HG03520 (cell line): ENCODE results near the gene PRKD1.

Experiments used
- ATAC-seq: cut with Tn5 transposase; IDR thresholded peaks from one replicate; pipeline ENCODE4 v1.9.1; 2021; ENCODE audit warnings: mild to moderate bottlenecking, moderate library complexity; ENCODE audit not compliant: unreplicated experiment

The PRKD1 gene

DNA sequence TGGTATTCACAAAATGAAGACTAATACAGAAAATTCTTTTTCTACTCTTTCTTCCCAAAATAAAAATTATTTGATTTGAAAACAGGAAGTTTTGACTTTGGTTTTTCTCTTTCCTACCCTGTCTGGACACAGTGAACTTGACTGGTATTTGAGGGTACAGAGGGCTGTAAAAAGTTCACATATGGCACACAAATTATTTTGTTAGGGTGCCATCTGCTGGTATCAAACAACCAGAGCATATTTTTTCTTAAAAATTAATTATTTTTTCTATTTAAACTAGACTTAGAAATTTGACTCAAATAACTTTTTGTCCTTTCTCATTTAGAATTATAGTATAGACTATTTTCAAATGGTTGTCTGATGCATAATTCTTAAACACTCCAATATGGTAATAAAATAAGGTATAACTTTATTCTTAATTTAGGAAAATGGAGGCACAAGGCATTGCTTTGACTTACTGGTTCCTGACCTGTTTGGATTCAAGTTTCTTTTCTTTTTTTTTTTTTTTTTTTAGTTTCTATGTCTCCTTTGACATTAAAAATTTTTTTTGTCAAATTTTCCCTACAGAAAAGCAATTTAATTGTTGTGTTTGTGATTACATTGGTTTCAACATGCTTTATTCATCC, 390.6 kb downstream of the PRKD1 start:
- ATAC-seq: no peak

DNA sequence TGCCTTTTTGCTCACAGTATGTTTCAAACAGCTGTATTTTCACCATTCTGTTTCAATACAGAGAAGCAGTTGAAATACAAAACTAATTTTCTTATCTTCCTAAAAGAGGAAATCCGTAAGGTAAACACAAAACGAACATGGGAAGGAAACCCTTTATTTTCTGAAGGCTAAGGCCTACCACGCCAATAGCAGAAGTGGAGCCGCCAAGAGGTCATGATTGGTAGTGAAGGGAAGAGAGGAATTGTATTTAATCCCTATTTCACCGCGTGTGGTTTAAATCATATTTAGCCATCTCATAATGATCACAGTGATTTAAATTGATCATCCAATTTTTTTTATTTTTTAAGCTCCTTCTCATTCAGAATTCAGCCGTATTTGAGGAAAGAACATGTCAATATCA, 398.2 kb downstream of the PRKD1 start:
- no peak for ATAC-seq

DNA sequence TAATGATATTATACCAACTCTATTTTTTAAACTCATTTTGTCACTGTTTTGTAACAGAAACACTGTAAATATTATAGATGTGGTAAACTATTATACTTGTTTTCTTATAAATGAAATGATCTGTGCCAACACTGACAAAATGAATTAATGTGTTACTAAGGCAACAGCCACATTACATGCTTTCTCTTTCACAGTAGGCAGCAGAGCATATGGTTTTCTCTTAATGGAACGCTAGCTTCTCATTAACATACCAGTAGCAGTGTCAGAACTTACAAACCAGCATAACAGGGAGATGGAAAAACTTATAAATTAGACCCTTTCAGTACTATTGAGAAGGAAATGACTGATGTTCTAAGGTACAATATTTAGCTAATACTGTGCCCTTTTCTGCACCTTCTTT, 398.8 kb downstream of the PRKD1 start:
- no peak for ATAC-seq

DNA sequence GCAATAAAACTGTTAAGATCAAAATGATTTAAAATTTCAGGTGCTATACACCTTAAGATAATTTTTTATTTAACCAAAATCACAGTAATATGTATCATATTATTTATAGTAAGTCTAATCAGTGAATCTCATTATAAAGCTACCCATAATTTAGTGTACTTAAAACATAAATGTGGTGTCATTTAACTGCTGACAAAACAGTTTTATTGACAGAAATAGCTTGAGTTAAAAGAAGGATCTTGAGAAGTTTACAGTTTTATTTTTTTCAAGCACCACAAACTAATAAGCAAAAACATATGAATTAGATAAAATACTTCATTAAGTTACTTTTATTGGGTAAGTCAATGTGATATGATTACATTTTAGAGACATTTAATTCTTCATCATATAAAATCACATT, 400.4 kb downstream of the PRKD1 start:
- ATAC-seq: no peak
